OCI-LY3 (cell line): ENCODE data around the gene FAU.

Experiments
- H2AFZ ChIP-seq: fragments of 200-600, 300-600 bp; shearing (Covaris generic); 2 replicates; pipeline ENCODE4 v1.6.0; 2014; ENCODE audit warnings: antibody characterized with exemption, low read depth, low read length
- H3K27ac ChIP-seq: fragments of 200-600, 300-600 bp; sonication (generic); 2 replicates; pipeline ENCODE4 v1.5.1; 2014; ENCODE audit warnings: mild to moderate bottlenecking, low read length, moderate library complexity, mixed read lengths
- H3K27me3 ChIP-seq: fragments of 200-600, 300-600 bp; sonication (generic); 2 replicates; pipeline ENCODE4 v1.6.1; 2014; ENCODE audit warnings: low read depth, low read length, mixed read lengths
- H3K36me3 ChIP-seq: fragments of 200-600, 300-600 bp; sonication (generic); replicated peaks from 2 replicates; pipeline ENCODE3; 2014; ENCODE audit warnings: low read depth, low read length, mixed read lengths
- H3K4me1 ChIP-seq: fragments of 300-600, 200-600 bp; sonication (generic); 2 replicates; pipeline ENCODE4 v1.6.1; 2014; ENCODE audit warnings: low read length, mixed read lengths
- H3K4me2 ChIP-seq: fragments of 200-600, 300-600 bp; sonication (generic); 2 replicates; pipeline ENCODE4 v1.6.1; 2014; ENCODE audit warnings: low read length, mixed read lengths
- H3K4me3 ChIP-seq: fragments of 300-600, 200-600 bp; sonication (generic); 2 replicates; pipeline ENCODE4 v1.5.1; 2014; ENCODE audit warnings: antibody characterized with exemption, mild to moderate bottlenecking, low read length, moderate library complexity
- H3K79me2 ChIP-seq: fragments of 300-600, 200-600 bp; shearing (Covaris generic); 2 replicates; pipeline ENCODE4 v1.6.1; 2014; ENCODE audit warnings: mild to moderate bottlenecking, low read length, mixed read lengths
- H3K9ac ChIP-seq: fragments of 300-600, 200-600 bp; shearing (Covaris generic); 2 replicates; pipeline ENCODE4 v1.6.0; 2014; ENCODE audit warnings: mild to moderate bottlenecking, low read length, moderate library complexity
- H3K9me3 ChIP-seq: fragments of 200-600, 300-600 bp; shearing (Covaris generic); 2 replicates; pipeline ENCODE4 v1.6.1; 2014; ENCODE audit warnings: low read length, mixed read lengths; ENCODE audit not compliant: insufficient read depth
- H4K20me1 ChIP-seq: fragments of 200-600, 300-600 bp; sonication (generic); 2 replicates; pipeline ENCODE4 v1.6.1; 2016; ENCODE audit warnings: low read length, mixed read lengths; ENCODE audit not compliant: insufficient read depth
- CTCF ChIP-seq: fragments of 200-600, 300-600 bp; sonication (generic); IDR thresholded peaks from 2 replicates; pipeline ENCODE4 v1.5.1; 2014; ENCODE audit warnings: antibody characterized with exemption, low read length, low read depth
- EZH2phosphoT487 ChIP-seq: fragments of 200-600 bp; shearing (Covaris generic); IDR thresholded peaks from 2 replicates; pipeline ENCODE4 v1.6.1; 2018; ENCODE audit warnings: antibody characterized with exemption, mixed run types, low read depth

The FAU gene

GRCh38 chr11:65112546-65113360 is 9.2 kb downstream of the FAU start:
- Histone ChIP-seq H3K27ac (peak overlapping the region; percentile 62), H3K4me1 (peaks cover 31% of the 10 kb centered on the region), H3K79me2 (peaks cover 28% of the 10 kb centered on the region)

GRCh38 chr11:65111744-65112545 is 10.0 kb downstream of the FAU start, which contains the start of gene TM7SF2:
TSS of gene TM7SF2 (plus strand) at chr11:65111872. CDS start at chr11:65112016, 144 bp downstream.
- peak within 1 kb of the TSS; percentile 62 for H3K27ac ChIP-seq
- H4K20me1 ChIP-seq = peaks cover 5% of the 10 kb centered on the region
- peak within 1 kb of the TSS; percentile 66 for H2AFZ ChIP-seq
- H3K4me3 ChIP-seq = peak within 1 kb of the TSS; percentile 87
- H3K4me1 ChIP-seq = peaks cover 31% of the 10 kb centered on the region
- peaks cover 23% of the 10 kb centered on the region for H3K36me3 ChIP-seq
- TF ChIP-seq EZH2phosphoT487 (no peak), CTCF (no peak)
- H3K79me2 ChIP-seq = peaks cover 24% of the 10 kb centered on the region
- peak within 1 kb of the TSS; percentile 85 for H3K9ac ChIP-seq
- H3K27me3 ChIP-seq = no peaks in the 10 kb centered on the region
- peak within 1 kb of the TSS; percentile 90 for H3K4me2 ChIP-seq
- H3K9me3 ChIP-seq = no peaks in the 10 kb centered on the region

More at GRCh38 chr11:65112546-65113360, 9.2 kb downstream of the FAU start:
- peaks cover 19% of the 10 kb centered on the region for H3K36me3 ChIP-seq
- peak overlapping the region; percentile 90 for H3K4me2 ChIP-seq
- H3K9ac ChIP-seq = peak overlapping the region; percentile 85
- TF ChIP-seq EZH2phosphoT487 (no peak), CTCF (peak; percentile 95)
- H2AFZ ChIP-seq = peak overlapping the region; percentile 66
- H3K27me3 ChIP-seq = no peaks in the 10 kb centered on the region
- peak overlapping the region; percentile 87 for H3K4me3 ChIP-seq
- H4K20me1 ChIP-seq = peaks cover 5% of the 10 kb centered on the region
- H3K9me3 ChIP-seq = no peaks in the 10 kb centered on the region

GRCh38 chr11:65111159-65111743 is 10.7 kb downstream of the FAU start:
- no peak for TF ChIP-seq EZH2phosphoT487
- TF ChIP-seq CTCF = no peak
- peaks cover 5% of the 10 kb centered on the region for H4K20me1 ChIP-seq
- H3K27ac ChIP-seq = no peak overlapping the region
- H3K9ac ChIP-seq = no peak overlapping the region
- peaks cover 24% of the 10 kb centered on the region for H3K4me1 ChIP-seq
- H3K27me3 ChIP-seq = no peaks in the 10 kb centered on the region
- no peaks in the 10 kb centered on the region for H3K9me3 ChIP-seq
- H3K4me3 ChIP-seq = peak overlapping the region; percentile 41
- peak overlapping the region; percentile 65 for H3K4me2 ChIP-seq
- H2AFZ ChIP-seq = no peak overlapping the region
- H3K79me2 ChIP-seq = peaks cover 17% of the 10 kb centered on the region
- H3K36me3 ChIP-seq = peaks cover 19% of the 10 kb centered on the region
